ENCODE data around the gene PDCL3.

DNA sequence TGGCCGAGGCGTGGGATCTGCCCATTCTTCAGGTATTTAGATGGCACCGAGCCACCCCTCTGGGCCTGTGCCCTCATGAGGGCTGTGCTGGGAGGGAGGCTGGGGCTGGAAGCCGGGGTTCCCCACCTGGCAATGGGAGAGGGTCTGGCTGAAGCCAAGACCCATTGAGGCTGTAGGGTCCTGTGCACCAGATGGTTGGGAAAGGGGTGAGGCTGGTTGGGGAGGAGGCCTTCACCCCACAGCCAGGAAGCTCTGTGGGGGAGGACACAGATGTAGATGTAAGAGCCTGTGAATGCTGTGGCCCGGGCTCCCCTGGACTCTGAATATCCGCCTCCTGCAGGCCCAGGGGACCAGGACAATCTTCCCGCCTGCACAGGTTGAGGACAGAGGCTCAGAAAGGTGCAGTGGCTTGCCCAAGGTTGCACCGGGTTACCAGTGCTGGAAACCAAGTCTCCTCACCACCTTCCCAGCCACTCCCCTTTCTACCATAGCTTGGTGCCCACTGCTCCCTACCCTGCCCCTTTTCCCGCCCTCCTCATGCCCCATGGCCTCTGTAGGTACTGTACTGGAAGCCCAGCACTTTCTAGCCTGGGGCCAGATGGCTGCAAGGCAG, 49.7 kb downstream of the PDCL3 start:
- TF ChIP-seq CTCF (IDR thresholded peaks at IDR 0.05; ENCODE audit: poor library complexity, severe bottlenecking): no peak
- TF ChIP-seq EP300 (conservative IDR thresholded peaks at IDR 0.05; ENCODE audit: poor library complexity, severe bottlenecking): no peak
- no peak for TF ChIP-seq SMC3 (conservative IDR thresholded peaks at IDR 0.05; ENCODE audit: poor library complexity)
- no peak for TF ChIP-seq EZH2 (IDR thresholded peaks at IDR 0.05; ENCODE audit: borderline replicate concordance, insufficient read depth, low read length, poor library complexity, severe bottlenecking)
- no peak for TF ChIP-seq POLR2AphosphoS5 (IDR thresholded peaks at IDR 0.05)
- no peak for TF ChIP-seq MXI1 (conservative IDR thresholded peaks at IDR 0.05; ENCODE audit: poor library complexity, severe bottlenecking)
